HG03342 (cell line): ENCODE data around the gene PROS1.
"Not testable (repeated sequence)": the region's sequence is repeated elsewhere in the genome, so short reads cannot be mapped to it uniquely, and the experiment has no call there.

ENCODE experiments used
- ATAC-seq: cut with Tn5 transposase; IDR thresholded peaks from one replicate; pipeline ENCODE4 v1.9.1; 2021; ENCODE audit warnings: mild to moderate bottlenecking, moderate library complexity; ENCODE audit not compliant: unreplicated experiment

Gene PROS1

DNA sequence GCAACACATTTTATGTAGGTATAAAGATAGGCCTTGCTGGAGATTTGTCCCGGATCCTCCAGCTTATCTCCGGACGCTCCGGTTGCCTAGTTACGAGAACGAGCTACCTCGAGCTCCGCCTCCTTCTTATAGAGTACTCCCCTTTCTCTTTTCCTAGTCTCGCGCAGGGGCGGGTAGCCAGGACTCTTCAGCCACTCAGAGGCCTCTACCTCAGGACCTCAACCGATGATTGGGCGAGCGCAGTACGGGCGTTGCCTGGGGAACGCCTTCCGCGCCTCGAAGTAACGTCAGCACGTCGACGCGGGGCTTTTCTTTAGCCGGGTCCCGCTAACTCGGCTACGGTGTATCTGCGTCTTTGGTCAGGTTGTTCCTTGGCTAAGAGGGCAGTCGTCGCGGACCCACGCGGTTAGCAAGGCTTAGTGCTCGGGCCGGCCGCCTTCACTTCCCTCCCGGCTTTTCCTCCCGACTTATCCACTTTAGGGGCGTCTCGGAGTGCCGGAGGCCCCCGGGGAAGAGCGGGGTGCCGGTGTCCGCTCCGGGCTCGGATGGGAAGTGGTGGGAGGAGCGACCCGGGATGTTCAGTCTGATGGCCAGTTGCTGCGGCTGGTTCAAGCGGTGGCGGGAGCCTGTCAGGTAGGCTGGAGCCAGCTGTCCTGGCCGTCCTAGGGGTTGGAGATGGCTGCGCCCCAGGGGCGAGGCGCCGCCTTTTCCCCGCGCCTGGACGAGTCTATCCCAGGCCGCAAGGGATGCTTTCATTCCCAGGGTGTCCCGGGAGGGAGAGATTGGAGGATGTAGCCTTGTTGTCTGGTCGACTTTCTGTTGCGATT is 6.4 kb upstream of the PROS1 start, which contains the start of gene ARL13B:
Gene ARL13B, plus strand, starts transcription at position 306 of the 827 bp plus-strand sequence. Its CDS starts 269 bp downstream, at position 575.
- ATAC-seq = peak; percentile 100

DNA sequence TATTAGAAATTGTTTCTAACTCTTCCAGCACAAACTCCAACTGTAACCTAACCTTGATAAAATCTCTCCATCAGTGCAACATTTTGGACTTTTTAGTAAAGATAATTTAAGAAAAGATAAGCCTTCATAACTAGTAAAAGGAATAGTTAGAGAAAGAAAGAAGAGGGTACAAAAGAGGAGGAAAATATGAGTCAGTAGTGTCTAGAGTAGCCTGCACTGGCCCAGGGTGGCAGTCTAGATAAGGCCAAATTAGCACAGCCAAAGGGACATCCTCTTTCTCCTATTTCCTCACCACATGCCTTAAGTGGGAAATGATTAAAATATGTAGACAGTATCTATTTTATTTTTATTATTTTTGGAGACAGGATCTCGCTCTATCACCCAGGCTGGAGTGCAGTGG is 3.7 kb downstream of the PROS1 start:
- no peak for ATAC-seq

DNA sequence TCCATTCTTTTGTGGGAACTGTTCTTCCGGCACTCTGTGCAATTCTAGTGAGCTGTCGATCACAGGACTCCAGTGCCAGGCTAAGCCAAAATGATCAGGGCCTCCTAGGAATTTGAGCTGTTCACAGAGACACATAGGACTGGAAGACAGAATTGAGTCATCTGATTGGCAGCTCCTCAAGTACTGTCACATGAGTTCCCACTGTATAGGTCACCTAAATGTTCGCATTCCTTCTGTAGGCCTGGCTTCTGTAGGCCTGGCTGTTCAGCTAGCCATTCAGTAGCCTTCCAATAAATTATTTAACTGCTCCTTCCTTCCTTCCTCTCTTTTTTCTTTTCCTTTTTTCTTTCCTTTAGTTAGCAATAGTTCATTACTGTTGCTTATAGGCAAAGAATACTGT is 4.3 kb downstream of the PROS1 start:
- no peak for ATAC-seq

DNA sequence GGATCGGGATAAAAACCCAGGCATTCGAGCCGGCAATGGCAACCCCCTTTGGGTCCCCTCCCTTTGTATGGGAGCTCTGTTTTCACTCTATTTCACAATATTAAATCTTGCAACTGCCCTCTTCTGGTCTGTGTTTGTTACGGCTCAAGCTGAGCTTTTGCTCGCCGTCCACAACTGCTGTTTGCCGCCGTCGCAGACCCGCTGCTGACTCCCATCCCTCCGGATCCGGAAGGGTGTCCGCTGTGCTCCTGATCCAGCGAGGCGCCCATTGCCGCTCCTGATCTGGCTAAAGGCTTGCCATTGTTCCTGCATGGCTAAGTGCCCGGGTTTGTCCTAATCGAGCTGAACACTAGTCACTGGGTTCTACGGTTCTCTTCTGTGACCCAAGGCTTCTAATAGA is 8.6 kb downstream of the PROS1 start:
- not testable (repeated sequence) for ATAC-seq

DNA sequence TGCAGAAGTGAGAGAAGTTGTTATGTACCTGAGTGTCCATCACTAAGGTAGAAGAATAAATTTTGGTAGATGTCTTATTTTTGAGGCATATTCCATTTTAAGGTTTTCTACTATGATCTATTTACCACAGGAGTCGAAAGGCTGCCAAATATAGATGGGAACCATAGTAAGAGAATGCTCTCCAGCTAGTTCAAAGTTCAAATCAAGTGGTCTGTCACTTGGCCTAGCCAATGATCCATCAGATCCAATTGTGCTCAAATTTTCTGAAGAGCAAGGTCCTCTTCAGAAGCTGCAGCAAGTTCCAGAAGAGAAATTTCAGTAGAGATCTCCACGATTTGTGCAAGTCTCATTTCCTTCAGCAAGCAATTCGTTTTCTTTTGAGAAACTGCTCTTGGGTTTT is 10.9 kb downstream of the PROS1 start:
- ATAC-seq = no peak

DNA sequence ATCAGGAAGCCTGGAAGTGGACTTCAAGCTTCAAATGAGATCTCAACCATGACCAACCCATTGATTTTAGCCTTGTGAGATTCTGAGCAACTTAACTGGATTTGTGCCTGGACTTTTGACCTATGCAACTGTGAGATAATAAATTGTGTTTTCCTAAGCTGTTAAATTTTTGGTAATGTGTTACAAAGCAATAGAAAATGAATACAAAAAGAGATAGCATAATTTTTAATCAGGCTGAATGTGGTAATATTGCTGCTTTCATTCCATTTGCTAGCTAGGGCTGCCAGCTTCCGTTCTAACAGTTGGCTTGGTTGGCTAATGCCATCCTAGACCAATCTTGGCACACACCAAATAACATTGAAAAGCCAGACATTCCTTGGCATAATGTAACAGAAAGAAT is 12.2 kb downstream of the PROS1 start:
- ATAC-seq = no peak

DNA sequence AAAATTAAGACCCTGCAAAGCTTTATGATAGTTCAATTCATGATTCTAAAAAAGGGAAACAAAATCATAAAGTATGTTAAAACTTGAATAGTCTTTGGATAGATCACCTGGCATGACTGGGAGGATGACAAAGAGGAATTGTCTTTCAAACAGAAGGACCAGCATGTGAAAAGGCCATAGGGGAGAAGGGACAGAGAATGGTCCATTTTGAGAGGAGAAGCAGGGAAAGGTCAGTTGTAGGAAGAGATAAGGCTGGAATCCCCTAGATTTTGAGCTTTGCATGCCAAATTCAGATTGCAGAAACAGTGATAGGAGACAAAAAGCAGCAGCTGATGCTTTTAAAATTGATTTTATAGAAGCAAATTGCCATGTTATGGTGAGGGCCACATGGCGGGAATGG is 12.7 kb downstream of the PROS1 start:
- ATAC-seq = no peak

DNA sequence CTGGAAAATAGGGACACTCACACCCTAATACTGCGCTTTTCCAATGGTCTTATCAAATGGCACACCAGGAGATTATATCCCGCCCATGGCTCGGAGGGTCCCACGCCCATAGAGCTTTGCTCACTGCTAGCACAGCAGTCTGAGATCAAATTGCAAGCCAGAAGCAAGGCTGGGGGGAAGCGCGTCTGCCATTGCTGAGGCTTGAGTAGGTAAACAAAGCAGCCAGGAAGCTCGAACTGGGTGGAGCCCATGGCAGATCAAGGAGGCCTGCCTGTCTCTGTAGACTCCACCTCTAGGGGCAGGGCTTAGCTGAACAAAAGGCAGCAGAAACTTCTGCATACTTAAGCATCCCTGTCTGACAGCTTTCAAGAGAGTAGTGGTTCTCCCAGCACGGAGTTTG is 23.7 kb downstream of the PROS1 start:
- not testable (repeated sequence) for ATAC-seq

DNA sequence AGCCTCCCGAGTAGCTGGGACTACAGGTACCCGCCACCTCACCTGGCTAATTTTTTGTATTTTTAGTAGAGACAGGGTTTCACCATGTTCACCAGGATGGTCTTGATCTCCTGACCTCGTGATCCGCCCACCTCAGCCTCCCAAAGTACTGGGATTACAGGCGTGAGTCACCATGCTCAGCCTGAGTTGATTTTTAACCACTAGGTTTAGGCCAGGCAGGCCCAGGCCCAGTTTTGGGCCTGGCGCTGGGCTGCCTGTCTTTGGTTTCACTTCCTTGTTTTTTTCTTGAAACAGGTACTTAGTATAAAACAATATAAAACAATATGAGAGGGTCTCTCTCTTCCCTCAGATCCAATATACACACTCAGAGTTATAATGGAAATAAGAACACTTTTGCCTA is 36.2 kb downstream of the PROS1 start:
- not testable (repeated sequence) for ATAC-seq

DNA sequence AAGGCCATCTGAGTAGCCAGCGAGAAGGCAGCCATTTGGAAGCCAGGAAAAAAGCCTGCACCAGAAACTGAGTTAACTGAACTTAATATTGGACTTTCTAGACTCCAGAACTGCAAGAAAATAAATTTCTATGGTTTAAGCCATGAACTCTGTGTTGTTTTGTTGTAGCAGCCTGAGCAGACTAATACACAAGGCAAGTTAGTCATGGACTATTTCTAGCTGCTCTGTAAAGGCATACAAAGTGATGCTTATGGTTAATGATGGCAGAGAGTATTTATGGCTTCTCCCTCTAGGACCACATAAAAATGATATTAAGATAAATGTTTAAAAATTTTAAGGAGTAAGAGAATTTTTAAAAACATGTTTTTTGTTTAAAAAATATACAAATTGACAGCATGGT is 37.1 kb downstream of the PROS1 start:
- ATAC-seq = no peak

DNA sequence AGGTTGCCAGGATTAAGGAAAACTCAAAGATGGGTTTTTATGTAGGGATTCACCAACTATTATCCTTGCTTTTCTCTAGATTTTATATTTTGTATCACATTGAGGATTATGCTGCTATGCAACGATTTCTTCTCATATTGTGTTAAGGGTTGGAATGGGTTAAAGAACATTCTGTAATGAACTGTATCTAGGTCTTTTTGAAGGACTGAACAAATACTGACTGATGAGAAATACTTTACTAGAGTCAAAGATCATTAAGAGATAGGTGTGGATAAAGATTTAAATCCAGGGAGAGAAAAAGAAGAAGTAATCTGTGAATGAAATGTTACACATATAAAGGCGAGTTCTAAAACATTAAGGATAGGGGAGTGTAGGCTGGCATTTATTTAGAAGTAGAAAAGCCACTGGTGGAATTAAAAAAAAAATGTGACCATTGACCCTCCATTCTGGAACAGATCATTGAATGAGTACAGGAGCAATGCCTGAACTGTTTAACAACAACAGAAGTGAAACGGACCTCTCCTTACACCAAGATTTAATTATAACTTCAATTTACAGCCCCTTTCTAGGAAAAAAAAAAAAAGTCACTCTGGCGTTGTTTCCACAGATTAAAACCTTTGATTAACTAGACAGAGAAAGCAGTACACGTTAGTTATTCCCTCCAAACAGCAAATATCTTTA is 39.2 kb downstream of the PROS1 start:
- ATAC-seq = no peak

DNA sequence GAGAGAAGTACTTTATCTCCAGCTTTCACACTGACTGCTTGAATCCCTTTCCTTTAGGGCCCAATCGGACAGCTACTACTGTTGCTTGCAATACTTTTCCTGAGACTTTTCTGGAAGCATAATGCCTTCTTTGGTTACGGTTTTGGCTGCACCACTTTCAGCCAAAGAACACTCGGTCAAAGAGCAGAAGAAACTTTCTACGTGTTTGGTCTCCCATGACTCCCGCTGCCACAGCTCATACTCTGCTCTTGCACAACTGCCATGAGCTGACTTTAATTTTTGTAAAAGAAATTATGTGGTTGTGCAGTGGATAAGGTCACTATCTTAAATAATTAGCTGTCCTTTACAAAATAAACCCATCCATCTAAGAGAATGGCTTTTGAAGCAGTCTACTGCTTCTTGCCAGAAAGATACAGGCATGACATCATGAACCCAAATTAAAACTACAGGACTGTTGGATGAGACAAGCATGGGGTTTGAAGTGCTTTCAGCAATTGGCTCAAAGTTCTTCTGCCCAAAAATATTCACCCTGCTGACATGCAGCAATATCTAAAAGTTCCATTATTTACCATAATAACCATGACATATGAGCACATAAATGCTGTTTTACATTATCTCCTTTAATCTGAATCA is 42.0 kb downstream of the PROS1 start:
- no peak for ATAC-seq

DNA sequence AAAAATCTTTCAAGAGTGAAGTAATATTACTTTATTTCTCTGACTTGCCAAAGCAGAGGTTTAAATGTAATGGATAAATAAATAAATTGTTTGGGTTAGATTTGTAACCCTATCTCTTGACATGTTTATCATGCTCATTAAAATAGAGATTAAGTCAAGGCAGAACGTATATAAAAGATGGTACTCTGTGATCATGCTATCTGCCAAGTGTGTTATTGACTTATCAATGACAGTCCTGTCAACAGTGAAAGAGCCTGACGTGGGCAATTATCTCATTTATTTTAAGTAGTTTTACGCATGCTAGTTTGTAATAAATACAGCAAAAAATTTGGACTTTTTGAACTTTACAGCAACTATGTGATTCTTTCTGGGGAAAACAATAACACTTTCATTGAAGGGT is 43.7 kb downstream of the PROS1 start:
- ATAC-seq = no peak

DNA sequence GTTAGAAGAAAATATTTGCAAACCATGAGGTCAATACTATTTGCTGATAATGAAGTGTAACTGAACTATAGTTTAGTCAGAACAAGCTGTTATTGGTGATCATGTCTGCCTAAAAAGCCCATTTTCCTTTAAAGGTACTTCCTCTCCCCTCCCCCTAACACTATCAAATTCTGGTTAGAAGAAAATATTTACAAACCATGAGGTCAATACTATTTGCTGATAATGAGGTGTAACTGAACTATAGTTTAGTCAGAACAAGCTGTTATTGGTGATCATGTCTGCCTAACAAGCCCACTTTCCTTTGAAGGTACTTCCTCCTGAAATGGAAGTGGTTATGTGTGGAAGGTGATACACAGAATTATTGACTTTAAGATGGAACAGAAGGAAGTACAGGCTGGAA is 46.9 kb downstream of the PROS1 start:
- ATAC-seq = no peak

DNA sequence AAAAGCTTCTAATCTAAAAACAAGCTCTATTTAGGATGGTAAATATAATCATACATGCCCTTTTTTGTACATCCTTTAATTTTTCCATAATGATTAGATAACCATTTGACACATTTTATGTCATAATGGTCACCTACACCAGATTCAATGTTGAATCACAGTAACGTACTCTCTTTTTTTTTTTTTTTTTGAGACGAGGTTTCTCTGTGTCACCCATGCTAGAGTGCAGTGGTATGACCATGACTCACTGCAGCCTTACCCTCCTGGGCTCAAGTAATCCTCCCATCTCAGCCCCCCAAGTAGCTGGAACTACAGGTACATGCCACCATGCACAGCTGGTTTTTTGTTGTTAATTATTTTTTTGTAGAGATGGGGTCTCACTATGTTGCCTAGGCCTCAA is 49.2 kb downstream of the PROS1 start:
- ATAC-seq = no peak

DNA sequence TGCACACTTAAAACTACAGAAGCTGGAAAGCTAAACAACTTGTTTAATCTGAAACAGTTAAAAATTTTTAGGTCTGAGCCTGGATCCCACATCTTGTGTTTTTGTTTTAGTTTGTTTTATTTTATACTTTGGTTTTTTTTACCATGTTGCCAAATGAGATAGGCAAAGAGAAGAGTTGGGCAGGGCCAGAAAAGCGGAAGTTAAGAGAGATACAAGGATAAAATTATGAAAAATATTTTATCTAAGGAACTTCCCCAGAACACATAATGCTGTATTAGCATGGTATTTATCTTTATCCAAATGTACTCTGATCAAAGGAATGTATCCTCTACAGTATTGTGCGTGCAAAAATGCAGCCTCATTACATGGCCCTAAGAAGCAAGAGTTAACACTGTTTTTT is 50.7 kb downstream of the PROS1 start:
- no peak for ATAC-seq

DNA sequence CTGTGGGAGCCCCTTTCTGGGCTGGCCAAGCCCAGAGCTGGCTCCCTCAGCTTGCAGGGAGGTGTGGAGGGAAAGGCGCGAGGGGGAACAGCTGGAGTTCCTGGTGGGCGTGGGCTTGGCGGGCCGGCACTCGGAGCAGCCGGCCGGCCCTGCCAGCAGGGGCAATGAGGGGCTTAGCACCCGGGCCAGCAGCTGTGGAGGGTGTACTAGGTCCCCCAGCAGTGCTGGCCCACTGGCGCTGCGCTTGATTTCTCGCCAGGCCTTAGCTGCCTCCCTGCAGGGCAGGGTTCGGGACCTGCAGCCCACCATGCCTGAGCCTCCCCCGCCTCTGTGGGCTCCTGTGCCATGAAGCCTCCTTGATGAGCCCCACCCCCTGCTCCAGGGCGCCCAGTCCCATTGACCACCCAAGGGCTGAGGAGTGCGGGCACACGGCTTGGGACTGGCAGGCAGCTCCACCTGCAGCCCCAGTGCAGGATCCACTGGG is 56.1 kb downstream of the PROS1 start:
- not testable (repeated sequence) for ATAC-seq

DNA sequence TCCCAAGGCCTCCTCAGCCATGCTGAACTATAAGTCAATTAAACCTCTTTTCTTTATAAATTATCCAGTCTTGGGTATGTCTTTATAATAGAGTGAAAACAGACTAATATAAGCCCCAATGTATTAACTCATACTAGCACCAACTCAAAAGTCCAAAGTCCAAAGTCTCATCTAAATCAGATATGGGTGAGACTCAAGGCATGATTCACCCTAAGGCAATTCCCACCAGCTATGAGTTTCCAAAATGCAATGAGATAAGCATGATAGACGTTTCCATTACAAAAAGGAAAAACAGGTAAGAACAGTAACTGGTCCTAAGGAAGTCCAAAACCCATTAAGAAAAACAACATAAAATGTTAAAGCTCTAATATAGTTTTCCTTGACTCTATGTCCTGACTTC is 60.1 kb downstream of the PROS1 start:
- not testable (repeated sequence) for ATAC-seq

DNA sequence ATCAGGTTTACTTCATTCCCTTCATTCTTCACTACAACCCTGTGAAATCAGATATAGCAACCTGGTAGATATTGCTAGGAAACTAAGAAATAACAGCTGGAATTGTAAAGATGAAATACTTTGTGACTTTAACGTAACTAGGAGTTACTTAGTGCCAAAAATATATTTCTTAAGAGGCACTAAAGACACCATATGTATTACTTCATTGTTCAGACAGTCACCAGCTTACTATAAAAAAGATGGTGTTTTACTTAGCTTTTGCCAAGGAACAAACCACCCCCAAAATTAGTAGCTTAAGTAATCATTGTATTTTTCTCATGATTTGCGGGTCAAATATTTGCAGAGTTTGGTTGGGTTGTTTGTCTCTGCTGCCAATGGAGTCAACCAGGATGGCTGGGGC is 62.5 kb downstream of the PROS1 start:
- ATAC-seq = no peak

DNA sequence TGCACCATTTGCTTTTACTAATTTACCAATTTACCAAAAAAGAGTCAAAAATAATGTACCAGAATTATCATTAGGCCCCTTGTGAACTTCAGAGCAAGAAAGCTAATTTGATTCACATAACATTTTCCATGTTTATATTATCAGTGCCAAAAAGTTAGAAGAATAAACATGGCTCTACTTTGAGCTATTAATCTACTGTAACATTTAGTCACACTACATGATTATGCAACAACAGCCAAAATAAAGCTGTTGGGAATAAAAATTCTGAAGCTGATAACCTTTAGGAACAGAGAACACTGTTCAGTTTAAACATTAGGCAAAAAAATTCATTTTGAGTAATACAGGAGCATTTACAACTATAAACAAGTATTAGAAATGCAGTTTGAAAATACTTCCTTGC is 63.6 kb downstream of the PROS1 start:
- no peak for ATAC-seq

DNA sequence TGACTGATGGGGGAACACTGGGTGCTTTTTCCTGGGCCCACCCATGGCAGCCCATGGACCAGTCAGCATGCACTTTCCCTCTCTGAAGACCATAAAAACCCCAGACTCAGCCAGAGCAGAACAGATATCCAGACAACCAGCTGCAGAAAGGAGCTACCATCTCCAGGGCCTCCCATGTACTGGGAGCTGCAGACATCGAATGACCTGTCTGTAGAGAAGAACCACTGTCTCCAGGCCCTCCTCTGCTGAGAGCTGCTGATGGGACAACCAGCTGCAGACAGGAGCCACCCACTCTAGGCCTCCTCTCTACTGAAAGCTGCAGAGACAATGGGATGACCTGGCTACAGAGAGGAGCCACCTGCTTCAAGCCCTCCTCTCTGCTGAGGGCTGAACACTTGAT is 66.6 kb downstream of the PROS1 start:
- ATAC-seq = no peak

DNA sequence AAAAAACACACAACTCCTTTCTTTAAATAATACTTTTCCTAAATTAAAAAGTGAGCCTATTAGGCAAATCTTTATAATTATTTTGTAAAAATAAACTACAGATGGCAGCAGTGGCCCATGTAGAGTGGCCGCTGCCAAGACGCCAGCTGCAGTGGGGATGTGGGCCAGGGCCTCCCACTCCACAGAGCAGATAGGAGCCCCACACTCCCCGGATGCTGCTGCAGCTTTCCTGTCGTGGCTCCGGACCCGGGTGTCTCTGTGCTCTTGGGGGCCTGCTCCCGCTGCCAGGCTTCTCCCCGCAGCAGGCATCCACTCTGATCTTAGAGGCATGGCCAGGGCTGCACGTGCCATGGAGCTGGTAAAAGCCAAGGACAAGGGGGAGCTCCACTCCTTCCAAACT is 67.5 kb downstream of the PROS1 start:
- ATAC-seq = no peak
